ENCODE measurements around the gene HIBCH. TPM values are rescaled to one million over a fixed set of nuclear protein-coding genes. Genes with fewer than 3 reads are reported as not detected.

HIBCH gene
- total RNA-seq, 4 donors from 2014 or later, result 27.5 to 40.1 (median 32.7) TPM

GRCh38 chr2:190173392-190173791 lies 146.2 kb downstream of the HIBCH start:
- Histone ChIP-seq H3K9me3 (no peaks in the 10 kb centered on the region), H3K36me3 (no peaks in the 10 kb centered on the region), H3K4me3 (replicated peaks in 1 of 3) (no peak overlapping the region), H3K4me1 (no peaks in the 10 kb centered on the region), H3K27ac (no peak overlapping the region), H3K27me3 (no peaks in the 10 kb centered on the region)
- no peak for TF ChIP-seq POLR2A (IDR thresholded peaks at IDR 0.05)
- no peak for TF ChIP-seq CTCF (IDR thresholded peaks at IDR 0.05)
- DNase-seq, result no peak
- intact Hi-C loops (cut with DNase I), result no loop called here
- WGBS, 2 donors, result 76 to 84% methylated on average over 4 of the region's 4 CpGs

- no peaks in the 10 kb centered on the region for H3K36me3 ChIP-seq
- no peaks in the 10 kb centered on the region for H3K9me3 ChIP-seq
- DNase-seq, result no peak
- no peaks in the 10 kb centered on the region for H3K27me3 ChIP-seq
- TF ChIP-seq POLR2A (IDR thresholded peaks at IDR 0.05), result no peak
- TF ChIP-seq CTCF (IDR thresholded peaks at IDR 0.05), result no peak
- WGBS, 2 donors, result 61 to 92% methylated on average over 2 of the region's 2 CpGs
- intact Hi-C loops (cut with DNase I), result no loop called here
- H3K4me1 ChIP-seq, result no peaks in the 10 kb centered on the region
- H3K27ac ChIP-seq, result no peak overlapping the region
- no peak overlapping the region for H3K4me3 ChIP-seq (replicated peaks in 1 of 3)
These were observed 149.0 kb downstream of the HIBCH start for GRCh38 chr2:190170673-190171072.

GRCh38 chr2:190169221-190170072 lies 150.2 kb downstream of the HIBCH start:
- Histone ChIP-seq H3K9me3 (no peaks in the 10 kb centered on the region), H3K36me3 (no peaks in the 10 kb centered on the region), H3K4me3 (replicated peaks in 1 of 3) (no peak overlapping the region), H3K27me3 (no peaks in the 10 kb centered on the region), H3K27ac (no peak overlapping the region), H3K4me1 (no peaks in the 10 kb centered on the region)
- DNase-seq, result no peak
- intact Hi-C loops (cut with DNase I), result no loop called here
- WGBS, 2 donors, result 60 to 64% methylated on average over 5 of the region's 5 CpGs
- TF ChIP-seq CTCF (IDR thresholded peaks at IDR 0.05) (no peak), POLR2A (IDR thresholded peaks at IDR 0.05) (no peak)

- WGBS, 2 donors, result 94 to 95% methylated on average over 4 to 5 of the region's 5 CpGs
- Histone ChIP-seq H3K4me3 (replicated peaks in 1 of 3) (no peak overlapping the region), H3K27me3 (no peaks in the 10 kb centered on the region), H3K27ac (no peak overlapping the region), H3K36me3 (no peaks in the 10 kb centered on the region), H3K9me3 (no peaks in the 10 kb centered on the region), H3K4me1 (no peaks in the 10 kb centered on the region)
- no peak for TF ChIP-seq CTCF (IDR thresholded peaks at IDR 0.05)
- no peak for TF ChIP-seq POLR2A (IDR thresholded peaks at IDR 0.05)
- no peak for DNase-seq
- intact Hi-C loops (cut with DNase I), result no loop called here
These were observed 151.9 kb downstream of the HIBCH start for GRCh38 chr2:190167702-190168101.

- no peaks in the 10 kb centered on the region for H3K9me3 ChIP-seq
- no peak for TF ChIP-seq CTCF (IDR thresholded peaks at IDR 0.05)
- no peak overlapping the region for H3K27ac ChIP-seq
- whole genome bisulfite sequencing, 2 donors, result 89 to 92% methylated on average over 1 of the region's 1 CpG
- no peak for DNase-seq
- intact Hi-C loops (cut with DNase I), result no loop called here
- H3K36me3 ChIP-seq, result no peaks in the 10 kb centered on the region
- H3K27me3 ChIP-seq, result no peaks in the 10 kb centered on the region
- no peak overlapping the region for H3K4me3 ChIP-seq (replicated peaks in 1 of 3)
- no peaks in the 10 kb centered on the region for H3K4me1 ChIP-seq
These were observed 154.1 kb downstream of the HIBCH start for GRCh38 chr2:190165491-190165890.
